Psoas muscle (tissue), 8 donors: ENCODE measurements around the gene PIP4K2C. TPM values are rescaled to one million over a fixed set of nuclear protein-coding genes. Genes with fewer than 3 reads are reported as not detected.

Source experiments
- ATAC-seq, 4 donors: fragments of 200-7000 bp; cut with Tn5 transposase; one replicate each; pipeline ENCODE4 v1.9.1; 2020; ENCODE audit warnings: moderate library complexity in 3 of 4, mild to moderate bottlenecking in 2 of 4
- DNase-seq, 2 donors: peaks; one replicate each; pipeline ENCODE4 v3.0.0-alpha.2; 2020
- H3K27ac ChIP-seq: fragments of 200-600 bp; one replicate; pipeline ENCODE4 v1.8.0; 2022
- H3K27me3 ChIP-seq, 3 donors: fragments of 200-600 bp in 1 of 3; one replicate each; pipeline versions ENCODE4 v1.6.1 to v1.8.0; 2013 to 2022; ENCODE audit warnings: low read length in 2 of 3, mild to moderate bottlenecking in 2 of 3, moderate library complexity in 1 of 3; ENCODE audit not compliant: insufficient read depth in 3 of 3
- H3K36me3 ChIP-seq, 2 donors: fragments of 200-600 bp in 1 of 2; one replicate each; pipeline versions ENCODE4 v1.6.1 to v1.8.0; 2013 to 2022; ENCODE audit warnings: low read depth in 1 of 2, mild to moderate bottlenecking in 1 of 2, moderate library complexity in 1 of 2; ENCODE audit not compliant: insufficient read depth in 1 of 2
- H3K4me1 ChIP-seq: fragments of 200-600 bp; one replicate; pipeline ENCODE4 v1.8.0; 2022
- H3K4me3 ChIP-seq: fragments of 200-600 bp; one replicate; pipeline ENCODE4 v1.8.0; 2022; ENCODE audit warnings: mild to moderate bottlenecking
- H3K9me3 ChIP-seq: fragments of 200-600 bp; one replicate; pipeline ENCODE4 v1.8.0; 2022
- WGBS, 3 donors: extraction: QIAGEN DNeasy Blood & Tissue Kit; methylation state at CpG; one replicate each; pipeline versions ENCODE4 v1.1.6 to v1.1.7; 2013; 5-methylcytosine and 5-hydroxymethylcytosine counted together
- intact Hi-C, 2 donors: fragments of 100-400 bp; cut with DNase I; formaldehyde crosslinking; loops; one replicate each; pipeline versions ENCODE4 v1.11.0 to v1.14.2; 2022
- polyA plus RNA-seq, 3 donors: library from polyadenylated mRNA; stranded (reverse); fragments of 200-250 nt; gene quantifications; one replicate each; pipeline ENCODE4 v1.2.3, GENCODE V29; 2013
- total RNA-seq, 4 donors: library from RNA; stranded (reverse); fragmentation: NEBNext Ultra II Directional in 2 of 4; extraction: Animal tissue kit (Norgen Biotek cat#: 25700) in 2 of 4; gene quantifications; one replicate each; pipeline versions ENCODE4 v1.2.1 to v1.2.4, GENCODE V29; 2021 to 2023
- TF ChIP-seq, protein P1 (sequence below): fragments of 200-600 bp; IDR thresholded peaks from one replicate; pipeline ENCODE4 v1.8.0; 2022; ENCODE audit warnings: antibody characterized with exemption
- donor health status: healthy with polysubstance abuse.
- donor health status: DM: no; HTN: no; CAD: no; lungs with moderate emphysema.
- donor health status: Bipolar disorder and iron deficiency.
- donor health status: healthy.
- donor health status: DM: yes; HTN: yes; CAD: no.
- donor health status: DM: no; HTN: no; CAD: no.
- donor health status: DM: no; HTN: no; CAD: no.
- donor health status: DM: yes; HTN: yes; CAD: no.

PIP4K2C gene
- total and polyA plus RNA-seq, 7 donors: 7.7 to 16.4 (median 10.1) TPM

GRCh38 chr12:57604992-57605810 is 14.2 kb downstream of the PIP4K2C start:
- H3K27me3 ChIP-seq: peaks cover 0 to 41% (median 16%) of the 10 kb centered on the region in 3 donors
- H3K4me1 ChIP-seq: no peaks in the 10 kb centered on the region
- peak in 2 of 4 donors; percentile 11 to 21 for ATAC-seq
- peaks cover 2 to 22% of the 10 kb centered on the region in 2 donors for H3K36me3 ChIP-seq
- peak; percentile 34 to 54 for DNase-seq
- WGBS, 3 donors: 5 to 8% (median 7%) methylated on average over 20 to 25 of the region's 25 CpGs
- H3K9me3 ChIP-seq: no peaks in the 10 kb centered on the region
- H3K27ac ChIP-seq: peak overlapping the region; percentile 64
- intact Hi-C loops: no loop called here
- peak overlapping the region; percentile 63 for H3K4me3 ChIP-seq
- TF ChIP-seq, protein P1, sequence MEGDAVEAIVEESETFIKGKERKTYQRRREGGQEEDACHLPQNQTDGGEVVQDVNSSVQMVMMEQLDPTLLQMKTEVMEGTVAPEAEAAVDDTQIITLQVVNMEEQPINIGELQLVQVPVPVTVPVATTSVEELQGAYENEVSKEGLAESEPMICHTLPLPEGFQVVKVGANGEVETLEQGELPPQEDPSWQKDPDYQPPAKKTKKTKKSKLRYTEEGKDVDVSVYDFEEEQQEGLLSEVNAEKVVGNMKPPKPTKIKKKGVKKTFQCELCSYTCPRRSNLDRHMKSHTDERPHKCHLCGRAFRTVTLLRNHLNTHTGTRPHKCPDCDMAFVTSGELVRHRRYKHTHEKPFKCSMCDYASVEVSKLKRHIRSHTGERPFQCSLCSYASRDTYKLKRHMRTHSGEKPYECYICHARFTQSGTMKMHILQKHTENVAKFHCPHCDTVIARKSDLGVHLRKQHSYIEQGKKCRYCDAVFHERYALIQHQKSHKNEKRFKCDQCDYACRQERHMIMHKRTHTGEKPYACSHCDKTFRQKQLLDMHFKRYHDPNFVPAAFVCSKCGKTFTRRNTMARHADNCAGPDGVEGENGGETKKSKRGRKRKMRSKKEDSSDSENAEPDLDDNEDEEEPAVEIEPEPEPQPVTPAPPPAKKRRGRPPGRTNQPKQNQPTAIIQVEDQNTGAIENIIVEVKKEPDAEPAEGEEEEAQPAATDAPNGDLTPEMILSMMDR: no peak

GRCh38 chr12:57605811-57606311 is 14.9 kb downstream of the PIP4K2C start:
- ATAC-seq (no peak), DNase-seq (no peak)
- Histone ChIP-seq H3K9me3 (no peaks in the 10 kb centered on the region), H3K4me3 (peak overlapping the region; percentile 63), H3K27ac (peak overlapping the region; percentile 4), H3K36me3 (peaks cover 0 to 15% of the 10 kb centered on the region in 2 donors), H3K27me3 (peaks cover 0 to 48% (median 18%) of the 10 kb centered on the region in 3 donors), H3K4me1 (peaks cover 2% of the 10 kb centered on the region)
- WGBS, 3 donors: 53 to 63% (median 54%) methylated on average over 4 of the region's 4 CpGs
- TF ChIP-seq, protein P1: no peak
- intact Hi-C loops: no loop called here

GRCh38 chr12:57606399-57606798 is 15.4 kb downstream of the PIP4K2C start:
- WGBS, 3 donors: 45 to 79% (median 73%) methylated on average over 2 of the region's 2 CpGs
- peaks cover 0 to 10% of the 10 kb centered on the region in 2 donors for H3K36me3 ChIP-seq
- peaks cover 0 to 53% (median 23%) of the 10 kb centered on the region in 3 donors for H3K27me3 ChIP-seq
- peaks cover 5% of the 10 kb centered on the region for H3K4me1 ChIP-seq
- H3K9me3 ChIP-seq: no peaks in the 10 kb centered on the region
- ATAC-seq: no peak
- intact Hi-C loops: no loop called here
- TF ChIP-seq, protein P1: no peak
- no peak for DNase-seq
- H3K27ac ChIP-seq: peak overlapping the region; percentile 4
- H3K4me3 ChIP-seq: peak overlapping the region; percentile 63

DNA sequence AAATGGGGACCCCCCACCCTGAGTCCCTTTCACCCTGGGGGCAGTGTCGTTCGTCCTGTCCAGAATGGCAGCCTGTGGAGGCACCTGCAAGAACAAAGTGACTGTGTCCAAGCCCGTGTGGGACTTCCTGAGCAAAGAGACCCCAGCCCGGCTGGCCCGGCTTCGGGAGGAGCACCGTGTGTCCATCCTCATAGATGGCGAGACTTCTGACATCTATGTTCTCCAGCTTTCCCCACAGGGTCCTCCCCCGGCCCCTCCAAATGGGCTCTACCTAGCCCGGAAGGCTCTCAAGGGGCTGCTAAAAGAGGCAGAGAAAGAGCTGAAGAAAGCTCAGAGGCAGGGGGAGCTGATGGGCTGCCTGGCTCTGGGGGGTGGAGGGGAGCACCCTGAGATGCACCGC is 15.8 kb downstream of the PIP4K2C start:
- no peak for ATAC-seq
- peak in 1 of 2 donors; percentile 30 for DNase-seq
- Histone ChIP-seq H3K9me3 (no peaks in the 10 kb centered on the region), H3K4me1 (peaks cover 5% of the 10 kb centered on the region), H3K4me3 (no peak overlapping the region), H3K27ac (no peak overlapping the region), H3K36me3 (peaks cover 0 to 6% of the 10 kb centered on the region in 2 donors), H3K27me3 (peaks cover 0 to 56% (median 25%) of the 10 kb centered on the region in 3 donors)
- TF ChIP-seq, protein P1: no peak
- WGBS, 3 donors: 85 to 86% (median 85%) methylated on average over 10 to 11 of the region's 11 CpGs
- intact Hi-C loops: no loop called here
